Measurements from ENCODE around the gene CAMK1D.

The CAMK1D gene

DNA sequence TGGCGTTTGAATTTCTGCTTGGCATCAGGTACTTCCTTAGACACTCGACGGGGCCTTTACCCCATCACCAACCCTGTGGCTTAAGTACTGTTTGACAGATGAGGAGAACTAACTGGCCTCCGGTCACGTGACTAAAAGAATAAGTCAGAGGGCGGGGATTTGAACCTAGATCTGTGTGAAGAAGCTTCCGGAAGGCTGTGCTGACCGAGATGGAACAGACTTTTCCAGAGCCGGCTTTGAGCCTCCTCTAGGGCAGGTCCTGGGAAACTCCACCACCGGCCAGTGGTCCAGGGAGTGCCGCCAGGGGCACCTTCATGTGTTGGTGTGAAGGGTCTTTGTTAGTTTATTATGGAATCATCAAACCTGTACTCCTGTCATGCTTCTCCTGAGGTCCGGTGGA, 26.9 kb downstream of the CAMK1D start:
- no peak for DNase-seq

DNA sequence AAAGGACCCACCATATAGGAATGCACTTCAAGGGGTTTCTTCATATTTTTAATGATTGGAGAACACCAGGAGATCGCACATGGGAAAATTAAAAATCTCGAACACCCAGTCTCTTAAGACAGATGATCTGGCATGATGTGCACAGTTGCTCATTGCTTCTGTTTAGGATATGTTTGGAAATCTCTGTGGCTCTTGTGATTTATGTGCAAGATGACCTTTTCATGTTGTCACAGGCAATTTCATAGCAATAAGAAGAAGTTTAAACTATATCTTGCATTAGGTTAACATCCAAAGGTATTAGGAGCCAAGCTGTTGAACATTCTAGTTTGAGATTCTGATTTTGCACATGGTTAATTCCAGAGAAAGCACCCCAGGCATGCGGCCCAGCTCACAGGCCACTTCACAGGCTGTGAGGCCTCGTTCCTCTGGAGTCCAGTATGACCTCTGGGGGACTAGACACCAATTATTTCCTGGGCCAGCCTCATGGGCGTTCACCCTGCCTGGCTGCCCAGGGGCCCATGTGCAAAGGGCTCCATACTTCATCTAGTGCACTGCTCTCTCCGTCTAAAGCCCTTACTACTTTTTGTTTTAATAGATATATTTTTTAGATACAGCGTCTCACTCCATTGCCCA, 28.4 kb downstream of the CAMK1D start:
- no peak for DNase-seq

DNA sequence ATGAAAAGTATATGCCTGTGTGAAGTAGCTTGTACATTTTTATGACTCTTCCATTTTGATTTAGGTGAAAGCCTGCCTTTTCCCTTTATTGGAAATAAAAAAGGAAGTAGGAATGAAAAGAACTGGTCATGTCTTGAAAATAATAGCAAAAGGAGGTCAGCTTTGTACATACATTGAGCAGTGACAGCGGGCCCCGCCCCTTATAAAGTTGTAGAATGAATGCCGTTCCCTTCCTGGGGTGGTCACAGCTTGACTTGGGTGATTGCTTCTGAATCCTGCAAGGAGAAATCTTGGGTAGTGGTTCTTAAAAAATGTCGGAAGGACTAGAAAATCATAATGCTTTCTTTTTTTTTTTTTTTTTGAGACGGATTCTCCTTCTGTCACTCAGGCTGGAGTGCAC, 31.7 kb downstream of the CAMK1D start:
- no peak for DNase-seq

DNA sequence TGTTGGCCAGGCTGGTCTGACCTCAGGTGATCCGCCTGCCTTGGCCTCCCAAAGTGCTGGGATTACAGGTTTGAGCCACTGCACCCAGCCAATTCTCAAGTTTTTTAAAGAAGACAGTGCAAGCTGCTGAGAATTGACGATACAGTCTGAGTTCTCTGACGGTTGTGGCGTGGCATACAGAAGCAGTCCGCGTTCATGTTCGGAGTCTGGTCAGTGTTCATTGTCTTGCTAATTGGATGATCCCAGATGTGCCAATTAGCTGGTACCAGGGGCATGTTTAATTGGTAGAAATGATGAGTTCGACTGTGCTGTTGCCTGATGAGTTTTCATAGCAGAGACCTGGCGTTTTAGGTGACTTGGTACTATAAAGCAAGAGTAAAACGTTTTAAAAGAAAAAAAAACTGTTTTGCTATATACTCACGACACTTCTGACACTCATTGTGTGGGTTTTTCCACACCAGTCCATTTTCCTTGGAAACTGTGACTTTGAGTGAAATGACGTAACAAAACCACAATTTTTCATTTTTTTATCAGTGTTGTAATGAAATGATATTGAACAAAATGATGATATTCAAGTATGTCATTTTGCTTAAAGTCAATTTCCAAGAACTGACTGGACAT, 32.3 kb downstream of the CAMK1D start:
- DNase-seq = no peak

DNA sequence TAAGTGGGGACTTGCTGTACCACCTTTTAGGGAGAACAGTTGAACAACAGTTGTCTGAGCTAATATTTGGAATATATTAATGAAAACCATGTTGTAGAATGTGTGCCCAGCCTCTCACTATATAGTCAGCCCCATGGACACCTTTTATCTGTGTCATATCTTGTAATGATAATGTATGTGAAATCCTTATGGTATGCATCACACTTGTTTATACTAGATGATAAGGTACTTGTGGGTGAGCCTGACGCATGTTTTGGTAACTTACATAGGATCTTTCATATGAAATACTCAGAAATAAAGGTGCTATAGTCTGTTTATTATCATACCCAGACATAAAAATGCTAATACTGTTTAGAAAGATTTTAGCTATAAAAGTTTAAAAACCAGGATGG, 32.8 kb downstream of the CAMK1D start:
- DNase-seq = no peak

DNA sequence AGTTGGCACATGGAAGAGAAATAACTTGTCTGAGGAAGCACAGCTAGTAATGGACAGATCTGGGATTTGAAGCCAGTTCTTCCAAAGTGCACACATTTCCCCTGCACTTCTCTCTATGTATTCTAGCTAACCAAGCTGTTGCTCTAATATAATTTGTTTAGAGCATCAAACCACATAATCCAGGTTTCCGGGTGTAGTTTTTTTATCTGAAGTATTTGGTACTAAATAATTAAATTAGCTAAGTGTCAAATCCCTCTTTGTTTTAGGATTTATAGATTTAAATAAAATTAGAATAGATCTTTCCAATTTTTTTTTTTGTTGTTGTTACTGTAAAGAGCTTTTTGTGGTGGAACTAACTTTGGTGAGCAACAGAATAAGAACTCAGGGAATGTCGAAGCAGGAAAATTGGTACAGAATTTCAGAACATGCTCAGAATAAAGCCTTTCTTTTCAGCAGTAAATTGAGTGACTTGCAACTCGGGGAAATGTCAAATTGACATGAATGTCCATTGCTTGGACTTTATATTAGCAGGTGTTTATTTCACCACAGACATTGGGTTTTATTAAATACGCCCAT, 33.7 kb downstream of the CAMK1D start:
- DNase-seq = no peak

DNA sequence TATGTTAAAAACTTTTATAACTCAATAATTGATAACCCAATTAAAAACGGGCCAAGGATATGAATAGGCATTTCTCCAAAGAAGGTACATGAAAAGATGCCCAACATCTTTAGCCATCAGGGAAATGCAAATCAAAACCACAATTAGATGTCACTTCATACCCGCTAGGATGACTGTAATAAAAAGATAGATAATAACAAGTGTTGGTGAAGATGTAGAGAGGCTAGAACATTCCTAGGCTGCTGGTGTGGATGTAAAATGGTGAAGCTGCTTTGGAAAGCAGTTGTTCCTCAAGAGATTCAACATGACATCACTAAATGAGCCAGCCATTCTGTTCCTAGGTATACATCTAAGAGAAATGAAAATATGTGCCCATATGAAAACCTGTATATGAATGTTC, 35.6 kb downstream of the CAMK1D start:
- no peak for DNase-seq

DNA sequence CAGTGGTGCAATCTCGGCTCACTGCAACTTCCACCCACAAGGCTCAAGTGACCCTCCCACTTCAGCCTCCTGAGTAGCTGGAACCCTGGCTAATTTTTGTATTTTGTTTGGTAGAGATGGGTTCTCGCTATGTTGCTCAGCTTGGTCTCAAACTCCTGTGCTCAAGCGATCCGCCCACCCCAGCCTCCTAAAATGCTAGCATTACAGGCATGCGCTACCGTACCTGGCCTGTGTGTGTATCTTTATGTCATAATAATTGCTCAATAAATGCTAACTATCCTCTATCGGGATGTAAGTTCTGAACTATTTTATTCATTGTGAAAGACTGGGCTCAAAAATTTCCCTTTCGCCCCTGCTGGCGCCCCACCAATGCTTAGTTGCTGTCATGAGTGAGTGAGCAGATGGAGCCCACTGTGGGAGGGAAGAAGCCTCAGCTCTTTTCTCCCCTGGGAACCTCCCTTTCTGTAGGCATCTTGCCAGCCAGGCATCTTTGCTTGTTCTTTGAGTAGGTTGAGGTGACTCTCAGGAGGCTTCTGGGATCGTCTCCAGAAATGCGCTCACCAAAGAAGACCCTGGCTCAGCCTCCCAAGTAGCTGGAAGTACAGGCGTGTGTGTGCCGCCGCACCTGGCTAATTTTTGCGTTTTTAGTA, 38.3 kb downstream of the CAMK1D start:
- no peak for DNase-seq

DNA sequence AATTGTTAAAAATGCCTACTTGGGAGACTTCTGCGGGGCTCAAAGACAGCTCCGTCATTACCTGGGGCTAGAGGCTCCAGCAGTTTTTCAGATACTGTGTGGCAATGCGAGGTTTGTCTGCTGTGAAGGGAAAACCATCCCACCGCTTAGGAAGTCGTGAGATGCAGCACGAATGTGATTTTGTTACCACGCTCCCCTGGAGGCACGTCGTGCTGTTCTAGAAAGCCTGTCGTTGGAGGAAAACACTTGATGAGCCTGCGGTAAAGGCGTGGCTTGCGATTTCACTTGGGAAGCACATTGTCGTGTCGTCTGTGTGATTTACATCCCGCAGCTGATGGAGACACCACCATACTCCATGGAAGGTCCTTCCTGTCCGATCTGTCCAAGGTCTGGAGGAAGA, 39.3 kb downstream of the CAMK1D start:
- DNase-seq = no peak

DNA sequence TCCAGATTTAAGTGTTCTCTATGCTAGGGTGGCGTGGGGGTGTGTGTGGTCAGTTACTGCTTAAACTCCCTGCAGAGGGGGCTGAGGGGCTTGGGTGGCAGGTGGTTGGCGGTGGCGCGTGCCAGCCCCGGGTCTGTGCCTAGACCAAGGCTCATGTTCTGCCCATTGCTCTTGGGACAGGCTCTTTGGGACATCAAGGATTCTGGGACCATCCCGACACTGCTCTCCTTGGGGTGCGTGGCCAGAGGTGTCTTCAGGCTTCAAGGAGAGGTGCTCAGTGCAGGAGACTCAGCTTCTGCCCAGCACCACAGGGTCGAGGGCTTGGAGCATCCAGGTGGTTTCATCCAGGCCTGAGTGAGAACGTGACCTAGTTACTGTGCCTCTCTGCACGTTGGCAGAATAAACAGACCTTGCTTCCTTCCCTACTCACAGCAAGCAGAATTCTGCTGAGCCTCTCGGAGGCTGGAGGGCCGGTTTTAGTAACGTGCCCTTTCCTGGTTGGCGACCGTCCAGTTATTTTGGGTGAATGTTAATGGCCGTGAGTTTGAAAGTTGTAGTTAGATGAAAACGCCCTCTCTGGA, 39.9 kb downstream of the CAMK1D start:
- no peak for DNase-seq

DNA sequence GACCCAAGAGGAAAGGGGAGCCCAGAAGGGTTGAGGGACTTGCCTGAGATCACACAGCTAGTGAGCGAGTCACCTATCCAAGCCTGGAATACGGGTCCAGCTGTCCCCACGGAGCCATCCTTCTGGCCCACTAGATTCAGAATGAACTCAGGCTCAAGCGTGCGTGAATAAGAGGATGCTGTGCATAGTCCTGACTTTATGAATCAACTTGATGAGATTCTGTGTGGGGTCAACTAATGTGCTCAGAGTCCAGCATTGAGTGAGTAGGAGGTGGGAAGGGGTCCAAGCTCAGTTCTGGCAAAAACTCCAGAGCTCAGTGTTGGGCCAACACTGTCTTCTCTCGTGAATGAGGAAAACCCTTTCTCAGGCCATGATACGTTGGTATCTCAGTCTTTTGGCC, 41.4 kb downstream of the CAMK1D start:
- DNase-seq = no peak

DNA sequence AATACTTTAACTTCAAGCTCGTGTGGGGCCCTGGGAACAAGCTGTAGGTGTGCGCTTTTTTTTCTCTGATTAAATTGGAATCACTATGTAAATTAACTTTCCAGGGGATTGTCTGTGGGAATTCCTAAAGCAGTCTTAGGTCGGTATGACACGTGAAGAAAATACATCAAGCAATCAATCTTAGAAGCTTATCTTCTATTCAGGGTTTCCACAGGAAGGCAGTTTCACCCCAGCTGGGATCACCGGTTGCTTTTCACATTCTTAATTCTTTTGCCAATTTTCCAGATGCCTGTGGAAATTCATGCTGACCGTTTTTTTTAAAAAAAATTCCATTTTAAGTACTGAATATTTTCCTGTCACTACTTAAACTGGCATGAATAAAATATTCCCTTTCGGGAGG, 41.9 kb downstream of the CAMK1D start:
- no peak for DNase-seq

DNA sequence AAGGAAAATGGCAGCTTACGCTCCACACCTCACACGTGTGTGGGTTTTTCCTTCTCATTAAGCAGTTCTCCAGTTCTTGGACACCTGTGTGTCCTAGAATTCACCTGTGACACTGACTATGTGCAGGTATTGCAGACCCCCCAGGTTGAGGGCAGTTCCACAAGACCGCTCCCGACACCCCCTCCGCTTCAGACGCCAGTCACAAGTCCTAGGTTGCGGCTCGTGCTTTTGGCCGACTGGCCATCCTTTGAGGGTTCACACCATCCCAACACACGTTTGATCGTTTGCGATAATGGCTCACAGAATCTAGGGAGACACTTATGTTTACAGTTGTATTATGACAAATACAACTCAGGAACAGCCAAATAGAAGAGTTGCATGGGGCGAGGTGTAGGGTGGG, 44.5 kb downstream of the CAMK1D start:
- DNase-seq = no peak

DNA sequence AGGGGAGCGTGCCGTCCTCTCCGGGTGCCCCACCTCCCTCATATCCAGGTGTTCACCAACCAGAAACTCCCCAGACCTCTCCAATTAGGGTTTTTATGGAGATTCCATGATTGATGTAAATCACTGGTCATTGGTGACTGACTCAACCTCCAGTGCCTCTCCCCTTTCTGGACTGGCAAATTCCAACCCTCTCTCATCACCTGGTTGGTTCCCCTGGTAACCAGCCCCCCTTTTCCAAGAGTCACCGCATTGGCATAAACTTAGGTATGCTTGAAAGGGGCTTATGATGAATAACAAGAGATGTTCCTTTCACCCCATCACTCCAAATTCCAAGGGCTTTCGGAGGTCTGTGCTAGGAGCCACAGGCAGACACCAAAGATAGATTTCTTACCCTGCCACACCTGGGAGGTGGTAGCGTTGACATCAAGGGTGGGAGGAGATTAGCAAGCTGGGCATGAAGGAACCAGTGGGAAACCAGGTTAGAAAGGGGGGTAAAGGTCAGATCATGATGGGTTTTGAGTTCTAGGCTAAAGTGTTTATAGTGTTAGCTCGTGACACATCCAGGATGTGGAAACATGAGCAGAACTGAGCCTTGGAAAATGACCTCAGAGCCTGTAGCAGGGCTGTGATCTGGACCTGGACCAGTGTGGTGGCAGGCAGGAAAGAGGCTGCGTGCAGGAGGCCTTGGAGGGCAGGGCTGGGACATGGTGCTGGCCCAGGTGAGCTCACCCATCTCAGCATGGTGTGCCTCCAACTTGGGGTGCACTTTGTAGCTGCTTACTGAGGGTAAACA, 45.1 kb downstream of the CAMK1D start:
- no peak for DNase-seq

DNA sequence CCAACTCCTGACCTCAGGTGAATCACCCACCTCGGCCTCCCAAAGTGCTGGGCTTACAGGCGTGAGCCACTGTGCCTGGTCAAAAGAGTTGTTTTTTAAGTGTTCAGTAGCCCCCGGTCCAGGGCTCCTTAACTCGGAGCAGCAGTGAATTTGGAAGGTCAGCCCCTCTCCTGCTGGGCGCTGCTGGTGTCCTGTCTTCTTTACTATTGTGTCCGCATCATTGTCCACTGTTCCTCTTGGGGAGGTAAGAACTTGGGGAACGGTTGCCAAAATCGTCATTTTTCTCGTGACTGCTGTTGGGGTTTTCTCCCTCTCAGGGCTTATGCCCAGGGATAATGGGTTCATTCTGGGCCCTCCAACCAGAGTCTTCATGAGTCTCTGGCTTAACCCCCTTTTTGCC, 46.7 kb downstream of the CAMK1D start:
- DNase-seq = no peak

DNA sequence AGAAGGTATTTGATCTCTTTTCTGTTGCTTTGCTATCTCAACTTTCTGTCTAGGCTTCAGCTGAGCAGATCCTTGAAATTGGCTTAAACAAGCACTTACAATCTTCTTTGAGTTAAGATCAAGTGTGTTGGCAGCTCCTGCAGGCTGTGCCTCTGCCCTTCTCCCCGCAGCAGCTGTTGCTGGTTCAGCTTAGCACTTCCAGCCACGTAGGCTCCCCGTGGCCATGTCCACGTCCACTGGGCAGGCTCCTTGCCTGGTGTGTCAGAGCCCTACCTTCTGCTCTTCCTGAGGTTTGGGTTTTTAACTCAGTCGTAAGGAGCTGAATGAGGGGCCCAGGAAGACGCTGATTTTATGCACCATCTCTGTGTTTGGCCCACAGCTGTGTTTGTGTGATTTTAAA, 47.2 kb downstream of the CAMK1D start:
- no peak for DNase-seq

DNA sequence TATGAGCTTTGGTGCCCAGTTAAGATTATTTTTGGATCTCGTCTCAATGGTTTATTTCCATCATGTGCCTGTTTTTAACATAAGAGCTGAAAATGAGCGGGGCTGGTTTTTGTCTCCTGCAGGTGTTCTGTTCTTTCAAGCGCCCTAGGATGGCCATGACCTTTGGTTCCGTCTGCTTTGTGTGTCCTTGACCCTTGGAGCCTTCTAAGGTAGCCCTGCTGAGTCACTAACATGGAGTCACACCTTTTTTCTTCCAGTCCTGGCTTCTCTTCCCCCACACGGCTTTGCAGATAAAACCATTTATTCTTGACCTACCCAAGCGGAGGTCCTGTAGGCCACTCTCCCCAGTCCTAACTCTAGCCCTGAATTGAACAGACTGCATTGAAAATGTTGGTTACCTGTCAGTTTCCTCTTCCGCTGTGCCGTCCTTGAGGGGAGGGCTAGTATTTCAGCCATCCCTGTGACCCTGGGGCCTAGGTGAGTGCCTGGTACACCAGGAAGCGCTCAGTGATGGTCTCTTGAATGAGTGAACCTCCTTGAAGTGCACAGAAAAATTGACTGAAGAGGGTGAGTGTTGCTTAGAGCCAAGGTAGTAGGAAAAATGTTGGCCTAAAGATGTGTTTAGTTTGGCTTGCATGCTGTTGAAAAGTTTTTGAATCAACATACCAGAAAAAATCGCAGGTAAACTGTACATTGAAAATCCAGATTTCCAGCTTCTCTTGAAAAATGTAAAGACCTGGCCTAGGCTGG, 48.0 kb downstream of the CAMK1D start:
- DNase-seq = no peak

DNA sequence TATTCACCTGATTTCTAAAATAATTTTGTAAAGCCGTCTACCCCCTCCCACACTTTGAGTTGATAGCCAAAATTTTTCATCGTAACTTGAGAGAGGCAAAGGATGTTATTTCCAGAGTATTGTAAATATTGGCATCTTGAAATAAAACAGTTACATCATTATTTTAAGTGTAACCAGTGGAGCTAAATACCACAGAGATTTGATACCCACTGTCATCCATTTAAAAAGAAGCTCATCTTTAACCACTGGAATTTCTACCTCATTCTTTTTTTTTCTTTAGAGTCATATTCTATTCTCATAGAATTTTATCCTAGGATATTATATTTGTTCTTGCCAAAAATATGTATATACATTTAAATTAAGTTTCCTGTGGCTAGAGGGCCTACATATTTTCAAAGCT, 48.6 kb downstream of the CAMK1D start:
- no peak for DNase-seq

DNA sequence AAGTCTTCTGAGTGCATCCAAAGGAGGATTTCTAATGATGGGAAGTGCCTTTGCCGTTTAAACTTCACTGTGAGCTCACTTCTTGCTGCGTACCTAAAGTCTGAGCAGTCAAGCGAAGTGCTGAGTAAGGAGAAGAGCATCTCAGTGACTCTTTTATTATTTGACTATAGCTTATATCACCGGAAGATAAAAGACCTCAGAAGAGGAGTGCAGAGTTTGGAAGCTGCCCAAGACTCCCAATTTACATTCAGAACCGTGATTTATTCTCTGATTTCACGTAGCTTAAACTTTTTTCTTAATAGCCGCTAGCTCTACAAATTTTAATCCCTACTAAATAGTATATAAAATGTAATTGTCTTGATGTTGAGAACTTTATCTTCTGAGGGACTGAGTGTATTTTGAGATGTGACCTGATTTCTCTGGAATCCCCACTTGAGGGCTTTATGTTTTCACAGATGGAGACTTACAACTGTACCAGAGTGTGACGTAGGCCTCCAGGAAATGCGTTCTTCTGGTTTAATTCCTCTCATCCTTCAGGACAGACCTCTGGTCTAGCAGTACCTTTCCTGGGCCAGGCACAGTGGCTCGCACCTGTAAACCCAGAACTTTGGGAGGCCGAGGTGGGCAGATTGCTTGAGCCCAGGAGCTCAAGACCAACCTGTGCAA, 51.1 kb downstream of the CAMK1D start:
- DNase-seq = no peak

DNA sequence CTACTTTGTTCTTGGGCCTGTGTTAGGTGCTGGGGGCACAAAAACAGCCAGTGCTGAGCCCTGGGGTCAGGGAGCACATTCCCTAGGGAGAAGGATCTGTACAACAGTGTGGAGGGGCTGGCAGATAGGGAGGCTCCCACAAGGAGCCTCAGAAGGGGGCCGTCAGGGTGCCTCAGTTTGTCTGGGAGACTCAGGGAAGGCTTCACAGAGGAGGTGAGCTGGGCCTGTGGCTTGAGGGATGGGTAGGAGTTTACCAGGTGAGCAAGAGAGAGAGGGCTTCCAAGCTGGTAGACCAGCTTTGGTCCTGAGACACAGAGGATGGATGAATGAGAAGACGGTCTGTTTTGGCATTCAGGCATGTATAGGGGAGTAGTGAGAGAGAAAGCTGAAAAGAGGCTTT, 52.1 kb downstream of the CAMK1D start:
- no peak for DNase-seq

DNA sequence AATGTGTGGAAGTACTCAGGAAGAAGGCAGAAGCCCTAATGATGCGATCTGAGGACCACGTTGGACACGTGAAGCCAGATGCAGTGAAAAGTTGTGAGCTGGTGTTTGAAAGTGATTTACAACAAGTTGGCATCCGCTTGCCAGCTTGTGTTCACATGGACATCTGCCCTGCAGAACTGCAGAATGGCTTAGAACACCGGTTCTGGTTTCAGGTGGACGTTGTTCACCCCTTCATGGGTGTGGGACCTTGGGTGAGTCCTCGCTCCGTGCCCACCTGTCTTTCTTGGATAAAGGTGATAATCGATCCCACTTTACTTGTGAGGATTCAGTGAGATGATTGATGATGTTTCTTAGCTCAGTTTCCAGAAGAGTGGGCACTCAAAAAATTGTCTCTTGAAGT, 53.8 kb downstream of the CAMK1D start:
- no peak for DNase-seq
